Testis (tissue), 3 donors: Measurements from ENCODE around the gene TIGD6. TPM values are rescaled to one million over a fixed set of nuclear protein-coding genes. Genes with fewer than 3 reads are reported as not detected.

Source experiments
- DNase-seq: peaks from one replicate; pipeline ENCODE4 v3.0.0-alpha.2; 2019
- H3K27ac ChIP-seq, 2 donors: fragments of 200-600 bp; sonication (generic); one replicate each; pipeline ENCODE4 v1.5.1; 2019
- H3K27me3 ChIP-seq: fragments of 200-600 bp; sonication (generic); one replicate; pipeline ENCODE4 v1.5.1; 2019
- H3K36me3 ChIP-seq: fragments of 200-600 bp; sonication (generic); one replicate; pipeline ENCODE4 v1.5.1; 2017; ENCODE audit warnings: low read depth; ENCODE audit errors: missing control alignments
- H3K4me1 ChIP-seq: fragments of 200-600 bp; sonication (generic); one replicate; pipeline ENCODE4 v1.5.1; 2019
- H3K4me3 ChIP-seq, 2 donors: fragments of 200-600 bp; sonication (generic); one replicate each; pipeline ENCODE4 v1.5.1; 2017 to 2019
- H3K9me3 ChIP-seq: fragments of 200-600 bp; sonication (generic); one replicate; pipeline ENCODE4 v1.5.1; 2017
- POLR2A ChIP-seq: fragments of 450-650 bp; IDR thresholded peaks from one replicate; pipeline ENCODE4 v1.6.1; 2017; ENCODE audit warnings: antibody characterized with exemption, mild to moderate bottlenecking, moderate library complexity
- WGBS, 2 donors: methylation state at CpG; one replicate each; pipeline ENCODE4 v1.1.5; 2018; 5-methylcytosine and 5-hydroxymethylcytosine counted together
- intact Hi-C: fragments of 100-400 bp; cut with DNase I; formaldehyde crosslinking; loops from one replicate; pipeline ENCODE4 v1.15.1; 2023; ENCODE audit warnings: low total_unique reads
- polyA plus RNA-seq: library from polyadenylated mRNA; stranded (reverse); fragments of 350-450 nt; fragmentation: Illumina TruSeq; extraction: RNeasy Lipid Tissue Mini Kit (QIAGEN cat#74804); gene quantifications from one replicate; pipeline ENCODE4 v1.2.3, GENCODE V29; 2014; ENCODE audit warnings: low read depth, low replicate concordance; ENCODE audit not compliant: insufficient read depth
- total RNA-seq, 2 donors: library from RNA; depleted of rRNA; stranded (reverse); fragments of >200 nt; gene quantifications; one replicate each; pipeline ENCODE4 v1.2.3, GENCODE V29; 2016
- TF ChIP-seq, protein P1 (sequence below), 3 experiments: fragments of 450-650 bp in 2 of 3; fragments of 200-600 bp in 1 of 3; sonication (generic) in 1 of 3; IDR thresholded peaks; one replicate each; pipeline ENCODE4 v1.5.1; 2016 to 2019; ENCODE audit warnings: antibody characterized with exemption in 3 of 3, mild to moderate bottlenecking in 2 of 3, moderate library complexity in 1 of 3

The TIGD6 gene
- total and polyA plus RNA-seq, 3 donors from 2014 or later, result 7.8 to 11.2 (median 9.7) TPM

DNA sequence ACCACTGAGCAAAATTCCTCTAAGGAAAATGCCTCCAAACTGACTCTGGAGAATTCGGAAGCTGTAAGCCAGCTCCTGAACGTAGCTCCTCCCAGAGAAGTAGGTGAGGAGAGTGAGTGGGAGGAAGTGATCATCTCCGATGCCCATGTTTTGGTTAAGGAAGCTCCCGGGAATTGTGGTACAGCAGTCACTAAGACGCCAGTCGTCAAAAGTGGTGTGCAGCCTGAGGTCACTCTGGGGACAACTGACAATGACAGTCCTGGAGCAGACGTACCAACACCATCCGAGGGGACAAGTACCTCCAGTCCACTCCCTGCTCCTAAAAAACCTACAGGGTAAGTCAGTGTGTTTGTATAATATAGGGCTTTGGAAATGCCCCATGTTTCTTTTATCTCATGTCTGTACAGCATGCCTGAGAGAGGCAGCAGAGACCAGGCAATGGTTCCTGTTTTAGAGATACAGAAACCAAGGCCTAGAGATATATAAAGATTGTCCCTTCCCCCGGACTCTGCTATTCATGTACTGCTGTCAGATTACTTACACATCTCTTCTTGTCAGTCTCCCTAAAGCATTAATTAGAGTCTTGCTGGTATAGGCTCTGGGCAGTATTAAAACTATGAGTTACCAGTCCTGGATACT lies 24.0 kb upstream of the TIGD6 start:
- Histone ChIP-seq H3K9me3 (no peaks in the 10 kb centered on the region), H3K27ac (no peak overlapping the region), H3K4me1 (no peaks in the 10 kb centered on the region), H3K36me3 (no peaks in the 10 kb centered on the region), H3K27me3 (no peaks in the 10 kb centered on the region), H3K4me3 (no peak overlapping the region)
- intact Hi-C loops, result no loop called here
- WGBS, 2 donors, result 63 to 72% methylated on average over 9 of the region's 9 CpGs
- DNase-seq, result no peak
- TF ChIP-seq, protein P1, sequence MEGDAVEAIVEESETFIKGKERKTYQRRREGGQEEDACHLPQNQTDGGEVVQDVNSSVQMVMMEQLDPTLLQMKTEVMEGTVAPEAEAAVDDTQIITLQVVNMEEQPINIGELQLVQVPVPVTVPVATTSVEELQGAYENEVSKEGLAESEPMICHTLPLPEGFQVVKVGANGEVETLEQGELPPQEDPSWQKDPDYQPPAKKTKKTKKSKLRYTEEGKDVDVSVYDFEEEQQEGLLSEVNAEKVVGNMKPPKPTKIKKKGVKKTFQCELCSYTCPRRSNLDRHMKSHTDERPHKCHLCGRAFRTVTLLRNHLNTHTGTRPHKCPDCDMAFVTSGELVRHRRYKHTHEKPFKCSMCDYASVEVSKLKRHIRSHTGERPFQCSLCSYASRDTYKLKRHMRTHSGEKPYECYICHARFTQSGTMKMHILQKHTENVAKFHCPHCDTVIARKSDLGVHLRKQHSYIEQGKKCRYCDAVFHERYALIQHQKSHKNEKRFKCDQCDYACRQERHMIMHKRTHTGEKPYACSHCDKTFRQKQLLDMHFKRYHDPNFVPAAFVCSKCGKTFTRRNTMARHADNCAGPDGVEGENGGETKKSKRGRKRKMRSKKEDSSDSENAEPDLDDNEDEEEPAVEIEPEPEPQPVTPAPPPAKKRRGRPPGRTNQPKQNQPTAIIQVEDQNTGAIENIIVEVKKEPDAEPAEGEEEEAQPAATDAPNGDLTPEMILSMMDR (IDR thresholded peaks at IDR 0.05), result no peak
- no peak for TF ChIP-seq POLR2A

DNA sequence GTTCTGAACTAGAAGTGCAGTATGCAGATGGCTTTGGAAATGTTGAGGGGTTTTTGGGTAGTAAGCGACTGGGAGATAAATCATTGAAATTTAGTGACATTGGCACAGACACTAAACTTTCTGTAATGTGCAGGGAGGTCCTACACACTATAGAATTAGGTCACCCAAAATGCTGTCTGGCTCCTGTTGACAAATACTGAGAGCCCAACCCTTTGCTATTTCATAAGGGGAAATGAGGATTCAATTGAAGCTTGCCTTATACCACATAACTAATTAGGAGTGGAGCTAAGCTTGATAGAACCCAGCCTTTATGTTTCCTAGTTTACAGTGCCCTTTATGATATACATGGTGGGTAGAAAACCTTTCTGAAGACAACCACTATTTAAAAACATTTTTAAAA lies 22.7 kb upstream of the TIGD6 start:
- intact Hi-C loops, result no loop called here
- H3K36me3 ChIP-seq, result no peaks in the 10 kb centered on the region
- no peak for TF ChIP-seq POLR2A
- TF ChIP-seq, protein P1 (IDR thresholded peaks at IDR 0.05), result no peak
- no peak overlapping the region for H3K27ac ChIP-seq
- no peak overlapping the region for H3K4me3 ChIP-seq
- no peaks in the 10 kb centered on the region for H3K9me3 ChIP-seq
- no peak for DNase-seq
- 88 to 100% methylated on average over 1 of the region's 1 CpG for WGBS, 2 donors
- H3K4me1 ChIP-seq, result no peaks in the 10 kb centered on the region
- no peaks in the 10 kb centered on the region for H3K27me3 ChIP-seq

DNA sequence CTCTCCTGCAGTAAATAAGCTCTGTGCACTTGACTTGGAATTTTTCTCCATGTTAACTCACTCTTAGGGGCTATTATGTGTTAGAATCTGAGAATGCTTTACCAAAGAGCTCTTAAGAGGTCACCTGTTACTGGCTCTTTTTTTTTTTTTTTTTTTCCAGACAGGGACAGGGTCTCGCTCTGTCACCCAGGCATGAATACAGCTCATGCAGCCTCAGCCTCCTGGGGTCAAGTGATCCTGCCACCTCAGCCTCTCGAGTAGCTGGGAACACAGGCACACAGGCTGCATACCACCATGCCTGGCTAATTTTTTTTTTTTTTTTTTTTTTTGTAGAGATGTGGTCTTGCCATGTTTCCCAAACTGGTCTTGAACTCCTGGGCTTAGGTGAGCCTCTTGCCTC lies 22.2 kb upstream of the TIGD6 start:
- WGBS, 2 donors, result 87 to 100% methylated on average over 2 of the region's 2 CpGs
- H3K36me3 ChIP-seq, result no peaks in the 10 kb centered on the region
- H3K27ac ChIP-seq, result peak overlapping the region in 1 of 2 donors; percentile 17
- no peak for DNase-seq
- no peak overlapping the region for H3K4me3 ChIP-seq
- H3K9me3 ChIP-seq, result no peaks in the 10 kb centered on the region
- H3K27me3 ChIP-seq, result no peaks in the 10 kb centered on the region
- intact Hi-C loops, result no loop called here
- no peaks in the 10 kb centered on the region for H3K4me1 ChIP-seq
- TF ChIP-seq, protein P1 (IDR thresholded peaks at IDR 0.05), result no peak
- TF ChIP-seq POLR2A, result no peak

DNA sequence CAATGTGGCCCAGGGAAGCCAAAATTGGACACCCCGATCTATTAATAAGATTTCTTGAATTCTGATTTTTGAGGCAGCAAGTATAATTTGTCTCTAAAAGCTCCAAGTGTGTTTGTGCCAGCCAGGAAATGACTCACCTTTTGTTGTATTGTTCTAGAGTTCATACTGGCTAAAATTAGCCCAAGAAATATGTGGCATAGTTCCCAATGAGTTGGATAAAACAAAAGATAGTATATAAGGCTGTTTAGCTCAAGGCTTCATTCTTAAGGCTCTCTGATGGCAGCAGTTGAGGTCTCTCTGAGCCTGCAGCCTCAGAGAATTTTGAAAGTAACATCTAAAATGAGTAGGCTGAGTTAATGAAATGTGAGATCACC lies 21.7 kb upstream of the TIGD6 start:
- intact Hi-C loops, result no loop called here
- no peaks in the 10 kb centered on the region for H3K27me3 ChIP-seq
- H3K36me3 ChIP-seq, result no peaks in the 10 kb centered on the region
- H3K4me1 ChIP-seq, result no peaks in the 10 kb centered on the region
- no peak for DNase-seq
- no peak overlapping the region for H3K4me3 ChIP-seq
- no peak for TF ChIP-seq POLR2A
- TF ChIP-seq, protein P1 (IDR thresholded peaks at IDR 0.05), result no peak
- peak overlapping the region in 1 of 2 donors; percentile 26 for H3K27ac ChIP-seq
- H3K9me3 ChIP-seq, result no peaks in the 10 kb centered on the region
- WGBS, 2 donors, result 59 to 68% methylated on average over 1 of the region's 1 CpG

DNA sequence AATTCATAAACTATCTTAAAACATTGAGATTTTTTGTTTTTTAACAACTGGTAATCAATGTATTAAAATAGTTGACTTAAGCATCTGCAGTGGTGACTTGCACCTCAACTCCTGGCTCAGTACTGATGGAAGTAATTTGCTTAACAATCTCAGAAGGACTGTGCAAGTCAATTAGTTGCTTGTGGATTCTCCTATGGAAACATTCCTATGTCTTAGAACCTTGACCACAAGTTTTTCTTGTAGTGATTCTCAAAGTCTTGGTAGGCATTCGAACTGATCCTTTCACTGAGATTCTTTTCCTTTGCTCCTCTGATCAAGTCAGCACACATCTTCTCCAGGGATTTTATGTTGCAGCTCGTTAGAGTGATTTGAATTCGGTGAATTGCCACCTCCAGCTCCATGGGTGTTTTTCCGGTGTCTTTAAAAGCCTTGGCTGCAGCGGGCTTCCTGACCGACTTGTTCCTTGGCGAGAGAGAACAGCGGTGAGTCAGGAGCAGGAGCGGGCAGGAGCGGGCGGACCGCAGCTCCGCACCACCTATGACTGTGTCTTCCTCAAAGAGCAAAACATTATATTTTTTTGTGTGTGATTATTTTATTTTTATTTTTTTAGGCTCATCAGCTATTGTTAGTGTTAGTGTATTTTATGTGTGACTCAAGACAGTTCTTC lies 21.2 kb upstream of the TIGD6 start:
- H3K36me3 ChIP-seq, result no peaks in the 10 kb centered on the region
- H3K27me3 ChIP-seq, result no peaks in the 10 kb centered on the region
- TF ChIP-seq, protein P1 (IDR thresholded peaks at IDR 0.05), result no peak
- no peak for TF ChIP-seq POLR2A
- intact Hi-C loops, result no loop called here
- 82 to 85% methylated on average over 13 of the region's 13 CpGs for WGBS, 2 donors
- no peaks in the 10 kb centered on the region for H3K9me3 ChIP-seq
- no peak overlapping the region for H3K4me3 ChIP-seq
- H3K4me1 ChIP-seq, result no peaks in the 10 kb centered on the region
- DNase-seq, result no peak
- H3K27ac ChIP-seq, result peak overlapping the region in 1 of 2 donors; percentile 26
